ENCODE data around the gene RCSD1. TPM values are rescaled to one million over a fixed set of nuclear protein-coding genes. Genes with fewer than 3 reads are reported as not detected.

RCSD1 gene
- total RNA-seq, 1 experiment from 2014 or later: 0.50 TPM

- H3K27me3 Mint-ChIP-seq (ENCODE audit: low read depth): peaks cover 29% of the 10 kb centered on the region
- H3K36me3 Mint-ChIP-seq: no peaks in the 10 kb centered on the region
- ATAC-seq: peak; percentile 5
- peaks cover 17% of the 10 kb centered on the region for H3K4me1 Mint-ChIP-seq
- POLR2A ChIA-PET: interaction anchor here (0.7 kb wide), 1 partner anchor 175 kb away, joined by 3 read pairs; no protein-coding TSS in a partner anchor
- no peaks in the 10 kb centered on the region for H3K9me3 Mint-ChIP-seq
- TF ChIP-seq, protein P1, sequence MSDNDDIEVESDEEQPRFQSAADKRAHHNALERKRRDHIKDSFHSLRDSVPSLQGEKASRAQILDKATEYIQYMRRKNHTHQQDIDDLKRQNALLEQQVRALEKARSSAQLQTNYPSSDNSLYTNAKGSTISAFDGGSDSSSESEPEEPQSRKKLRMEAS (CRISPR knock-in tag; IDR thresholded peaks at IDR 0.05): peak; percentile 78
- 0 out of 2 replicates have a peak, but pooled peaks have one; percentile 54 for TF ChIP-seq NFE2L1 (CRISPR knock-in tag; IDR thresholded peaks at IDR 0.05)
- 0 out of 2 replicates have a peak, but pooled peaks have one; percentile 37 for TF ChIP-seq MYBL2 (CRISPR knock-in tag; IDR thresholded peaks at IDR 0.05)
- TF ChIP-seq, protein P2, sequence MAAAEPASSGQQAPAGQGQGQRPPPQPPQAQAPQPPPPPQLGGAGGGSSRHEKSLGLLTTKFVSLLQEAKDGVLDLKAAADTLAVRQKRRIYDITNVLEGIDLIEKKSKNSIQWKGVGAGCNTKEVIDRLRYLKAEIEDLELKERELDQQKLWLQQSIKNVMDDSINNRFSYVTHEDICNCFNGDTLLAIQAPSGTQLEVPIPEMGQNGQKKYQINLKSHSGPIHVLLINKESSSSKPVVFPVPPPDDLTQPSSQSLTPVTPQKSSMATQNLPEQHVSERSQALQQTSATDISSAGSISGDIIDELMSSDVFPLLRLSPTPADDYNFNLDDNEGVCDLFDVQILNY (CRISPR knock-in tag; IDR thresholded peaks at IDR 0.05): no peak; the same call in 1 of the 2 replicates
- TF ChIP-seq RORB (CRISPR knock-in tag; IDR thresholded peaks at IDR 0.05): no peak
- 0 out of 2 replicates have a peak, but pooled peaks have one; percentile 57 for TF ChIP-seq CBFB (CRISPR knock-in tag; IDR thresholded peaks at IDR 0.05; ENCODE audit: low read depth)
- TF ChIP-seq, protein P3, sequence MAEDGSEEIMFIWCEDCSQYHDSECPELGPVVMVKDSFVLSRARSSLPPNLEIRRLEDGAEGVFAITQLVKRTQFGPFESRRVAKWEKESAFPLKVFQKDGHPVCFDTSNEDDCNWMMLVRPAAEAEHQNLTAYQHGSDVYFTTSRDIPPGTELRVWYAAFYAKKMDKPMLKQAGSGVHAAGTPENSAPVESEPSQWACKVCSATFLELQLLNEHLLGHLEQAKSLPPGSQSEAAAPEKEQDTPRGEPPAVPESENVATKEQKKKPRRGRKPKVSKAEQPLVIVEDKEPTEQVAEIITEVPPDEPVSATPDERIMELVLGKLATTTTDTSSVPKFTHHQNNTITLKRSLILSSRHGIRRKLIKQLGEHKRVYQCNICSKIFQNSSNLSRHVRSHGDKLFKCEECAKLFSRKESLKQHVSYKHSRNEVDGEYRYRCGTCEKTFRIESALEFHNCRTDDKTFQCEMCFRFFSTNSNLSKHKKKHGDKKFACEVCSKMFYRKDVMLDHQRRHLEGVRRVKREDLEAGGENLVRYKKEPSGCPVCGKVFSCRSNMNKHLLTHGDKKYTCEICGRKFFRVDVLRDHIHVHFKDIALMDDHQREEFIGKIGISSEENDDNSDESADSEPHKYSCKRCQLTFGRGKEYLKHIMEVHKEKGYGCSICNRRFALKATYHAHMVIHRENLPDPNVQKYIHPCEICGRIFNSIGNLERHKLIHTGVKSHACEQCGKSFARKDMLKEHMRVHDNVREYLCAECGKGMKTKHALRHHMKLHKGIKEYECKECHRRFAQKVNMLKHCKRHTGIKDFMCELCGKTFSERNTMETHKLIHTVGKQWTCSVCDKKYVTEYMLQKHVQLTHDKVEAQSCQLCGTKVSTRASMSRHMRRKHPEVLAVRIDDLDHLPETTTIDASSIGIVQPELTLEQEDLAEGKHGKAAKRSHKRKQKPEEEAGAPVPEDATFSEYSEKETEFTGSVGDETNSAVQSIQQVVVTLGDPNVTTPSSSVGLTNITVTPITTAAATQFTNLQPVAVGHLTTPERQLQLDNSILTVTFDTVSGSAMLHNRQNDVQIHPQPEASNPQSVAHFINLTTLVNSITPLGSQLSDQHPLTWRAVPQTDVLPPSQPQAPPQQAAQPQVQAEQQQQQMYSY (CRISPR knock-in tag; IDR thresholded peaks at IDR 0.05): peak; percentile 41; the same call in 1 of the 2 replicates
- no peak for TF ChIP-seq ZNF317 (CRISPR knock-in tag; IDR thresholded peaks at IDR 0.05; ENCODE audit: borderline replicate concordance, low read depth)
- TF ChIP-seq TP53 (CRISPR knock-in tag; IDR thresholded peaks at IDR 0.05): peak; percentile 51; the same call in 1 of the 2 replicates
- TF ChIP-seq ETV6 (CRISPR knock-in tag; IDR thresholded peaks at IDR 0.05): peak; percentile 60; the same call in 1 of the 2 replicates
- TF ChIP-seq, protein P4, sequence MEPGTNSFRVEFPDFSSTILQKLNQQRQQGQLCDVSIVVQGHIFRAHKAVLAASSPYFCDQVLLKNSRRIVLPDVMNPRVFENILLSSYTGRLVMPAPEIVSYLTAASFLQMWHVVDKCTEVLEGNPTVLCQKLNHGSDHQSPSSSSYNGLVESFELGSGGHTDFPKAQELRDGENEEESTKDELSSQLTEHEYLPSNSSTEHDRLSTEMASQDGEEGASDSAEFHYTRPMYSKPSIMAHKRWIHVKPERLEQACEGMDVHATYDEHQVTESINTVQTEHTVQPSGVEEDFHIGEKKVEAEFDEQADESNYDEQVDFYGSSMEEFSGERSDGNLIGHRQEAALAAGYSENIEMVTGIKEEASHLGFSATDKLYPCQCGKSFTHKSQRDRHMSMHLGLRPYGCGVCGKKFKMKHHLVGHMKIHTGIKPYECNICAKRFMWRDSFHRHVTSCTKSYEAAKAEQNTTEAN (CRISPR knock-in tag; IDR thresholded peaks at IDR 0.05): 0 out of 2 replicates have a peak, but pooled peaks have one; percentile 30
- 0 out of 2 replicates have a peak, but pooled peaks have one; percentile 23 for TF ChIP-seq ZNF121 (CRISPR knock-in tag; IDR thresholded peaks at IDR 0.05)
- peak overlapping the region; percentile 93 for H3K4me3 Mint-ChIP-seq
- DNase-seq (ENCODE audit: low spot score): peak; percentile 38
- CTCF ChIA-PET: interaction anchor here (0.6 to 1.1 kb wide), 4 partner anchors 26 to 512 kb away, joined by 3 read pairs; partner anchors contain the start of gene DCAF6
- H3K27ac Mint-ChIP-seq: no peak overlapping the region
Measured at GRCh38 chr1:167713330-167714081, 83.5 kb downstream of the RCSD1 start.

- Mint-ChIP-seq H3K4me1 (peaks cover 16% of the 10 kb centered on the region), H3K9me3 (no peaks in the 10 kb centered on the region), H3K4me3 (peak overlapping the region; percentile 93), H3K27ac (no peak overlapping the region), H3K36me3 (no peaks in the 10 kb centered on the region), H3K27me3 (ENCODE audit: low read depth) (peaks cover 29% of the 10 kb centered on the region)
- CTCF ChIA-PET: interaction anchor here (1.0 to 1.1 kb wide), 2 partner anchors 26 to 89 kb away, joined by 3 read pairs; no protein-coding TSS in a partner anchor
- peak; percentile 55 for ATAC-seq
- no peak for DNase-seq (ENCODE audit: low spot score)
- POLR2A ChIA-PET: no interaction called here
- TF ChIP-seq FOXJ3 (CRISPR knock-in tag; IDR thresholded peaks at IDR 0.05; ENCODE audit: borderline replicate concordance): no peak
- TF ChIP-seq, protein P2 (CRISPR knock-in tag; IDR thresholded peaks at IDR 0.05): peak; percentile 62; the same call in 1 of the 2 replicates
- TF ChIP-seq USF1 (CRISPR knock-in tag; IDR thresholded peaks at IDR 0.05): peak; percentile 41; the same call in 1 of the 2 replicates
- TF ChIP-seq, protein P5, sequence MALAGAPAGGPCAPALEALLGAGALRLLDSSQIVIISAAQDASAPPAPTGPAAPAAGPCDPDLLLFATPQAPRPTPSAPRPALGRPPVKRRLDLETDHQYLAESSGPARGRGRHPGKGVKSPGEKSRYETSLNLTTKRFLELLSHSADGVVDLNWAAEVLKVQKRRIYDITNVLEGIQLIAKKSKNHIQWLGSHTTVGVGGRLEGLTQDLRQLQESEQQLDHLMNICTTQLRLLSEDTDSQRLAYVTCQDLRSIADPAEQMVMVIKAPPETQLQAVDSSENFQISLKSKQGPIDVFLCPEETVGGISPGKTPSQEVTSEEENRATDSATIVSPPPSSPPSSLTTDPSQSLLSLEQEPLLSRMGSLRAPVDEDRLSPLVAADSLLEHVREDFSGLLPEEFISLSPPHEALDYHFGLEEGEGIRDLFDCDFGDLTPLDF (CRISPR knock-in tag; IDR thresholded peaks at IDR 0.05): 0 out of 2 replicates have a peak, but pooled peaks have one; percentile 18
- no peak for TF ChIP-seq ZNF263 (CRISPR knock-in tag; IDR thresholded peaks at IDR 0.05; ENCODE audit: low read depth)
- TF ChIP-seq TEAD4 (CRISPR knock-in tag; IDR thresholded peaks at IDR 0.05): no peak
- no peak for TF ChIP-seq TEAD1 (CRISPR knock-in tag; IDR thresholded peaks at IDR 0.05)
- no peak for TF ChIP-seq ZSCAN18 (CRISPR knock-in tag; IDR thresholded peaks at IDR 0.05)
- no peak for TF ChIP-seq ZNF232 (CRISPR knock-in tag; IDR thresholded peaks at IDR 0.05)
- no peak for TF ChIP-seq NR1H2 (CRISPR knock-in tag; IDR thresholded peaks at IDR 0.05)
- TF ChIP-seq ELF4 (CRISPR knock-in tag; IDR thresholded peaks at IDR 0.05; ENCODE audit: low read depth): no peak
- no peak for TF ChIP-seq ZBTB21 (CRISPR knock-in tag; IDR thresholded peaks at IDR 0.05; ENCODE audit: borderline replicate concordance)
Measured at GRCh38 chr1:167714098-167714438, 84.0 kb downstream of the RCSD1 start.

Measured in WTC11 (cell line).